HepG2 (cell line): Measurements from ENCODE around the gene B4GALT1. TPM values are rescaled to one million over a fixed set of nuclear protein-coding genes. Genes with fewer than 3 reads are reported as not detected.
A peak's percentile ranks its signal among the peaks of the same experiment; 100 is the strongest.

ENCODE experiments used
- ATAC-seq: fragments of 200-7000 bp; cut with Tn5 transposase; 3 replicates; pipeline ENCODE4 v1.9.1; 2020; ENCODE audit warnings: mild to moderate bottlenecking, moderate library complexity
- BruUV-seq: library from RNA; stranded (reverse); fragments of 400-500 nt; replicated peaks from 2 replicates; lab custom pipeline; 2021; lab: Mats Ljungman, UMichigan
- CTCF ChIA-PET: fragments of 300-600 bp; formaldehyde crosslinking; extraction: SDS; loops from one replicate; lab custom pipeline; 2021; ENCODE audit warnings: low total read pairs, inconsistent platforms, low intra/inter-chr PET ratio; lab: Yijun Ruan, JAX
- POLR2A ChIA-PET: fragments of 350-600 bp; sonication (Branson Sonifier 250); formaldehyde crosslinking; loops from one replicate; lab custom pipeline; 2020; ENCODE audit warnings: antibody characterized with exemption, inconsistent platforms; lab: Yijun Ruan, JAX
- DNase-seq: peaks from one replicate; pipeline ENCODE4 v3.0.0-alpha.2; 2015; ENCODE audit warnings: low spot score
- FAIRE-seq: peaks from 3 replicates; lab custom pipeline; 2011; peaks lifted over from hg19 to GRCh38; lab: Jason Lieb, UNC
- H2AFZ ChIP-seq: one replicate; pipeline ENCODE4 v1.6.1; 2011; ENCODE audit warnings: low read length, inconsistent platforms
- H3K27ac ChIP-seq: fragments of 300-600 bp; 3 replicates; pipeline ENCODE4 v1.8.0; 2011; ENCODE audit warnings: mixed run types, mild to moderate bottlenecking, mixed read lengths, low read length, inconsistent platforms; ENCODE audit not compliant: insufficient read depth; ENCODE audit errors: extremely low read length
- H3K27me3 ChIP-seq, 2 experiments: fragments of 200-600 bp in 1 of 2; 2 replicates in 1 of 2; 3 replicates in 1 of 2; pipeline versions ENCODE4 v1.6.0 to v1.8.0; 2011; ENCODE audit warnings: low read length in 2 of 2, mild to moderate bottlenecking in 2 of 2, moderate library complexity in 2 of 2, inconsistent platforms in 1 of 2; ENCODE audit not compliant: insufficient read depth in 2 of 2, control insufficient read depth in 1 of 2
- H3K36me3 ChIP-seq, 2 experiments: fragments of 200-600 bp in 1 of 2; replicated peaks in 1 of 2; 2 replicates in 1 of 2; 3 replicates in 1 of 2; pipeline versions ENCODE4 v1.5.1 to v1.8.0; 2011; ENCODE audit warnings: low read length in 2 of 2, inconsistent platforms in 1 of 2; ENCODE audit not compliant: insufficient read depth in 2 of 2, control insufficient read depth in 1 of 2
- H3K4me1 ChIP-seq: 2 replicates; pipeline ENCODE4 v1.5.1; 2012; ENCODE audit warnings: low read length, inconsistent platforms; ENCODE audit not compliant: insufficient read depth
- H3K4me2 ChIP-seq: 2 replicates; pipeline ENCODE4 v1.6.0; 2011; ENCODE audit warnings: low read depth, low read length, inconsistent platforms
- H3K4me3 ChIP-seq, 3 experiments: fragments of 200-600 bp in 1 of 3; sonication (generic), shearing (Covaris generic) in 1 of 3; replicated peaks in 1 of 3; 2 replicates each; pipeline ENCODE4 v1.5.1; 2011 to 2016; ENCODE audit warnings: low read length in 3 of 3, inconsistent platforms in 2 of 3, low read depth in 2 of 3, mild to moderate bottlenecking in 2 of 3, control low read depth in 1 of 3, mixed read lengths in 1 of 3; ENCODE audit not compliant: insufficient read depth in 1 of 3
- H3K79me2 ChIP-seq: one replicate; pipeline ENCODE4 v1.6.1; 2011; ENCODE audit warnings: low read length, inconsistent platforms; ENCODE audit not compliant: insufficient read depth
- H3K9ac ChIP-seq: 2 replicates; pipeline ENCODE4 v1.6.0; 2011; ENCODE audit warnings: mild to moderate bottlenecking, low read depth, low read length, inconsistent platforms; ENCODE audit not compliant: insufficient read depth
- H3K9me3 ChIP-seq: 2 replicates; pipeline ENCODE4 v1.5.1; 2012; ENCODE audit warnings: mild to moderate bottlenecking, low read length
- H4K20me1 ChIP-seq: 2 replicates; pipeline ENCODE4 v1.6.0; 2011; ENCODE audit warnings: inconsistent platforms, mild to moderate bottlenecking, low read length, moderate library complexity; ENCODE audit not compliant: insufficient read depth
- ATAD3A ChIP-seq: sonication (generic); formaldehyde crosslinking; IDR thresholded peaks from 2 replicates; pipeline ENCODE4 v1.4.0; 2020; ENCODE audit warnings: missing genetic modification reagents
- GATA4 ChIP-seq: sonication (generic); IDR thresholded peaks from 2 replicates; pipeline ENCODE4 v1.6.1; 2016; ENCODE audit warnings: antibody characterized with exemption, low read depth, borderline replicate concordance
- PITX1 ChIP-seq: sonication (generic); formaldehyde crosslinking; IDR thresholded peaks from 2 replicates; pipeline ENCODE4 v1.5.1; 2020; ENCODE audit warnings: mild to moderate bottlenecking, missing genetic modification reagents
- RBM22 ChIP-seq: fragments of 200-400 bp; formaldehyde crosslinking; optimal IDR thresholded peaks from 2 replicates; pipeline ENCODE3; 2017; ENCODE audit warnings: mild to moderate bottlenecking, low read length, moderate library complexity
- WGBS: methylation state at CpG from one replicate; pipeline ENCODE4 v1.1.6; 2017; ENCODE audit warnings: low lambda C conversion rate; 5-methylcytosine and 5-hydroxymethylcytosine counted together
- in situ Hi-C: cut with HindIII; loops from 2 replicates; pipeline ENCODE4 v1.10.0; 2017; ENCODE audit warnings: low pct_unique_long_range_greater_than_20kb; ENCODE audit not compliant: extremely low pct_ligation_motif_present
- intact Hi-C: fragments of 100-400 bp; cut with micrococcal nuclease; formaldehyde crosslinking; loops from one replicate; pipeline ENCODE4 v1.10.0; 2022; ENCODE audit not compliant: unreplicated experiment
- polyA plus RNA-seq, 8 experiments: library from polyadenylated mRNA; depleted of rRNA in 3 of 8; stranded (reverse) in 7 of 8; unstranded in 1 of 8; fragments of >200 nt; fragmentation: Illumina TruSeq in 4 of 8; extraction: Trizol in 4 of 8; gene quantifications; 2 replicates each; pipeline versions ENCODE4 v1.2.1 to v1.2.3, GENCODE V29; 2011 to 2016; ENCODE audit warnings: low read depth in 4 of 8, missing spikeins in 1 of 8, mixed read lengths in 1 of 8; ENCODE audit not compliant: insufficient read depth in 1 of 8
- total RNA-seq, 5 experiments: library from RNA; depleted of rRNA; stranded (reverse); fragments of >200 nt; fragmentation: Illumina TruSeq; extraction: Trizol; gene quantifications; 2 replicates each; pipeline ENCODE4 v1.2.3, GENCODE V29; 2016; ENCODE audit warnings: low read depth in 1 of 5
- TF ChIP-seq, protein P1 (sequence below): sonication (generic); formaldehyde crosslinking; IDR thresholded peaks from 2 replicates; pipeline ENCODE4 v1.8.0; 2022; ENCODE audit warnings: low read depth, missing genetic modification reagents
- TF ChIP-seq, protein P2 (sequence below): IDR thresholded peaks from 2 replicates; pipeline ENCODE4 v1.6.1; 2016; ENCODE audit warnings: low read depth

B4GALT1 gene
- total and polyA plus RNA-seq, 2 of the 13 experiments (the other 11 are each of a cell fraction or from before 2014, with no cell fraction given): 15.7 to 33.5 TPM

- Histone ChIP-seq H2AFZ (no peak overlapping the region), H3K4me2 (no peak overlapping the region), H3K9me3 (no peaks in the 10 kb centered on the region), H3K4me1 (peaks cover 6% of the 10 kb centered on the region; the same call in 1 of the 2 replicates), H4K20me1 (no peaks in the 10 kb centered on the region), H3K9ac (no peak overlapping the region), H3K36me3 (peaks cover 18 to 30% of the 10 kb centered on the region in 2 experiments), H3K79me2 (no peaks in the 10 kb centered on the region), H3K4me3 (no peak overlapping the region), H3K27ac (no peak overlapping the region), H3K27me3 (no peaks in the 10 kb centered on the region)
- TF ChIP-seq, protein P1, sequence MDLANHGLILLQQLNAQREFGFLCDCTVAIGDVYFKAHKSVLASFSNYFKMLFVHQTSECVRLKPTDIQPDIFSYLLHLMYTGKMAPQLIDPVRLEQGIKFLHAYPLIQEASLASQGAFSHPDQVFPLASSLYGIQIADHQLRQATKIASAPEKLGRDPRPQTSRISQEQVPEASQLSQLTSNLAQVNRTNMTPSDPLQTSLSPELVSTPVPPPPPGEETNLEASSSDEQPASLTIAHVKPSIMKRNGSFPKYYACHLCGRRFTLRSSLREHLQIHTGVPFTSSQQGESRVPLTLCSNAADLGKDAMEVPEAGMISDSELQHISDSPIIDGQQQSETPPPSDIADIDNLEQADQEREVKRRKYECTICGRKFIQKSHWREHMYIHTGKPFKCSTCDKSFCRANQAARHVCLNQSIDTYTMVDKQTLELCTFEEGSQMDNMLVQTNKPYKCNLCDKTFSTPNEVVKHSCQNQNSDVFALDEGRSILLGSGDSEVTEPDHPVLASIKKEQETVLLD: no peak
- no peak for TF ChIP-seq ATAD3A (CRISPR knock-in tag)
- BruUV-seq: no TSS peak
- no peak for DNase-seq
- CTCF ChIA-PET: no interaction called here
- POLR2A ChIA-PET: no interaction called here
- in situ Hi-C loops (no loop called here), intact Hi-C loops (no loop called here)
- ATAC-seq: no peak
- 97% methylated on average over 4 of the region's 4 CpGs for WGBS
- FAIRE-seq: no peak
These were observed 55.0 kb downstream of the B4GALT1 start for GRCh38 chr9:33112094-33112493.

GRCh38 chr9:33111631-33112030 lies 55.5 kb downstream of the B4GALT1 start:
- in situ Hi-C loops: no loop called here
- Histone ChIP-seq H3K79me2 (no peaks in the 10 kb centered on the region), H3K4me1 (peaks cover 11% of the 10 kb centered on the region; the same call in 1 of the 2 replicates), H3K27ac (no peak overlapping the region), H3K4me3 (no peak overlapping the region), H3K27me3 (no peaks in the 10 kb centered on the region), H4K20me1 (no peaks in the 10 kb centered on the region), H3K9ac (no peak overlapping the region), H2AFZ (no peak overlapping the region), H3K4me2 (no peak overlapping the region), H3K36me3 (peaks cover 18 to 30% of the 10 kb centered on the region in 2 experiments), H3K9me3 (no peaks in the 10 kb centered on the region)
- FAIRE-seq: no peak
- POLR2A ChIA-PET: no interaction called here
- CTCF ChIA-PET: no interaction called here
- DNase-seq: no peak
- 94% methylated on average over 4 of the region's 5 CpGs for WGBS
- BruUV-seq: no TSS peak
- intact Hi-C loops: no loop called here
- ATAC-seq: no peak
- TF ChIP-seq, protein P2, sequence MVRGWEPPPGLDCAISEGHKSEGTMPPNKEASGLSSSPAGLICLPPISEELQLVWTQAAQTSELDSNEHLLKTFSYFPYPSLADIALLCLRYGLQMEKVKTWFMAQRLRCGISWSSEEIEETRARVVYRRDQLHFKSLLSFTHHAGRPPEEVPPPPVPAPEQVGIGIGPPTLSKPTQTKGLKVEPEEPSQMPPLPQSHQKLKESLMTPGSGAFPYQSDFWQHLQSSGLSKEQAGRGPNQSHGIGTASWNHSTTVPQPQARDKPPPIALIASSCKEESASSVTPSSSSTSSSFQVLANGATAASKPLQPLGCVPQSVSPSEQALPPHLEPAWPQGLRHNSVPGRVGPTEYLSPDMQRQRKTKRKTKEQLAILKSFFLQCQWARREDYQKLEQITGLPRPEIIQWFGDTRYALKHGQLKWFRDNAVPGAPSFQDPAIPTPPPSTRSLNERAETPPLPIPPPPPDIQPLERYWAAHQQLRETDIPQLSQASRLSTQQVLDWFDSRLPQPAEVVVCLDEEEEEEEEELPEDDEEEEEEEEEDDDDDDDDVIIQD: no peak
- TF ChIP-seq GATA4: no peak
- peak; percentile 25 for TF ChIP-seq RBM22
- no peak for TF ChIP-seq PITX1 (CRISPR knock-in tag)
